Measurements from ENCODE around the gene MAST4. TPM values are rescaled to one million over a fixed set of nuclear protein-coding genes. Genes with fewer than 3 reads are reported as not detected.
A peak's percentile ranks its signal among the peaks of the same experiment; 100 is the strongest.

Gene MAST4
- total and polyA plus RNA-seq, 8 donors = 5.9 to 29.7 (median 10.0) TPM

GRCh38 chr5:67010684-67011409 lies 414.7 kb downstream of the MAST4 start:
- Histone ChIP-seq H3K4me3 (no peak overlapping the region), H3K27ac (peak overlapping the region in 1 of 4 donors; percentile 10), H3K4me1 (peaks cover 13 to 81% (median 28%) of the 10 kb centered on the region in 3 donors), H3K9me3 (no peaks in the 10 kb centered on the region), H3K27me3 (no peaks in the 10 kb centered on the region), H3K36me3 (no peaks in the 10 kb centered on the region)
- no peak for FAIRE-seq
- intact Hi-C loops (cut with DNase I) = no loop called here
- TF ChIP-seq CTCF (IDR thresholded peaks at IDR 0.05) = no peak
- ATAC-seq = no peak
- peak in 1 of 6 donors; percentile 50 for DNase-seq
- WGBS, 2 donors = 71 to 73% methylated on average over 8 of the region's 8 CpGs

GRCh38 chr5:67011422-67011821 lies 415.2 kb downstream of the MAST4 start:
- Histone ChIP-seq H3K4me1 (peaks cover 16 to 81% (median 34%) of the 10 kb centered on the region in 3 donors), H3K27me3 (no peaks in the 10 kb centered on the region)

GRCh38 chr5:67012171-67012570 lies 416.0 kb downstream of the MAST4 start:
- WGBS, 2 donors = 69 to 75% methylated on average over 2 of the region's 2 CpGs
- no peak for TF ChIP-seq CTCF (IDR thresholded peaks at IDR 0.05)
- FAIRE-seq (no peak), DNase-seq (no peak), ATAC-seq (no peak)
- Histone ChIP-seq H3K9me3 (no peaks in the 10 kb centered on the region), H3K27me3 (no peaks in the 10 kb centered on the region), H3K4me3 (no peak overlapping the region), H3K27ac (no peak overlapping the region), H3K4me1 (peaks cover 16 to 80% (median 34%) of the 10 kb centered on the region in 3 donors), H3K36me3 (no peaks in the 10 kb centered on the region)
- intact Hi-C loops (cut with DNase I) = no loop called here

More at GRCh38 chr5:67011422-67011821, 415.2 kb downstream of the MAST4 start:
- FAIRE-seq (no peak), DNase-seq (no peak), ATAC-seq (no peak)
- Histone ChIP-seq H3K36me3 (no peaks in the 10 kb centered on the region), H3K27ac (peak overlapping the region in 1 of 4 donors; percentile 10), H3K9me3 (no peaks in the 10 kb centered on the region), H3K4me3 (no peak overlapping the region)
- WGBS, 2 donors = 84 to 88% methylated on average over 5 of the region's 5 CpGs
- intact Hi-C loops (cut with DNase I) = no loop called here
- no peak for TF ChIP-seq CTCF (IDR thresholded peaks at IDR 0.05)

GRCh38 chr5:67013719-67014118 lies 417.5 kb downstream of the MAST4 start:
- Histone ChIP-seq H3K36me3 (no peaks in the 10 kb centered on the region), H3K4me3 (no peak overlapping the region), H3K9me3 (no peaks in the 10 kb centered on the region), H3K27ac (peak overlapping the region in 2 of 4 donors; percentile 62 to 76), H3K4me1 (peaks cover 16 to 76% (median 34%) of the 10 kb centered on the region in 3 donors), H3K27me3 (no peaks in the 10 kb centered on the region)
- intact Hi-C loops (cut with DNase I) = no loop called here
- WGBS, 2 donors = 5 to 19% methylated on average over 1 of the region's 1 CpG
- TF ChIP-seq CTCF (IDR thresholded peaks at IDR 0.05) = no peak
- ATAC-seq (peak in 3 of 4 donors; percentile 4 to 20 (median 7)), DNase-seq (no peak), FAIRE-seq (no peak)

GRCh38 chr5:67014191-67014590 lies 418.0 kb downstream of the MAST4 start:
- WGBS, 2 donors = 90 to 91% methylated on average over 5 of the region's 5 CpGs

More at GRCh38 chr5:67014191-67014590, 418.0 kb downstream of the MAST4 start:
- no peaks in the 10 kb centered on the region for H3K36me3 ChIP-seq
- intact Hi-C loops (cut with DNase I) = no loop called here
- DNase-seq = no peak
- TF ChIP-seq CTCF (IDR thresholded peaks at IDR 0.05) = no peak
- peak overlapping the region in 2 of 4 donors; percentile 62 to 76 for H3K27ac ChIP-seq
- no peaks in the 10 kb centered on the region for H3K9me3 ChIP-seq
- no peak overlapping the region for H3K4me3 ChIP-seq
- FAIRE-seq = no peak
- peaks cover 16 to 71% (median 30%) of the 10 kb centered on the region in 3 donors for H3K4me1 ChIP-seq
- ATAC-seq = no peak
- no peaks in the 10 kb centered on the region for H3K27me3 ChIP-seq

All from pancreas (tissue), 10 donors.